ENCODE data around the gene ALDH1A3. TPM values are rescaled to one million over a fixed set of nuclear protein-coding genes. Genes with fewer than 3 reads are reported as not detected.

ALDH1A3 gene
- total and polyA plus RNA-seq, 4 donors = 2.5 to 21.6 (median 12.3) TPM

DNA sequence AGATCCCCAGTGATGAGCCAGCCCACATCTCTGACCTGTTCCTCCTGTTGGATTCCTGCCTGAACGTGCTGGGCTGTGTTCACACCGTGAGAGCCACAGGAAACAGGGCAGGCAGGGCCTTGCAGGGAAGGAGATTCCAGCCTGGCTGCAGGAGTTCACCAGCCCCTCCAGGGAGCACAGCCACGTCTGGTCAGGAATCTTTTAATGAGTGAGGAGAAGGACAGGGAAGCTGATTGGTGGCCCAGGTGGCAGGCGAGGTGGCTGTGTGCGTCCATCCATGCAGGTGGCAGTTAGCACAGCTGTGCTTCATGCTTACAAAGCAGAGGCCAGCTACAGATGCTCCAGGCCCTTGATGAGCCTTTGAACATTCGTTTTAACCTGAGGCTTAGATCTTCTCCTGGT is 50.0 kb downstream of the ALDH1A3 start:
- DNase-seq (ENCODE audit: low read depth in 4 of 6, low spot score in 6 of 6) = no peak
- H3K4me1 ChIP-seq (ENCODE audit: control insufficient read depth, insufficient read depth, low read length) = no peaks in the 10 kb centered on the region
- no peaks in the 10 kb centered on the region for H3K36me3 ChIP-seq (ENCODE audit: control insufficient read depth, insufficient read depth, low read length)
- WGBS (ENCODE audit: insufficient coverage) = 40% methylated on average over 6 of the region's 6 CpGs
- no peaks in the 10 kb centered on the region for H3K9me3 ChIP-seq (ENCODE audit: control insufficient read depth, insufficient read depth, low read length)
- peaks cover 2% of the 10 kb centered on the region for H3K27me3 ChIP-seq (ENCODE audit: control insufficient read depth, insufficient read depth, low read length)
- no peak overlapping the region for H3K4me3 ChIP-seq (ENCODE audit: low read depth, low read length)
- H3K27ac ChIP-seq (ENCODE audit: low read depth, low read length) = no peak overlapping the region

DNA sequence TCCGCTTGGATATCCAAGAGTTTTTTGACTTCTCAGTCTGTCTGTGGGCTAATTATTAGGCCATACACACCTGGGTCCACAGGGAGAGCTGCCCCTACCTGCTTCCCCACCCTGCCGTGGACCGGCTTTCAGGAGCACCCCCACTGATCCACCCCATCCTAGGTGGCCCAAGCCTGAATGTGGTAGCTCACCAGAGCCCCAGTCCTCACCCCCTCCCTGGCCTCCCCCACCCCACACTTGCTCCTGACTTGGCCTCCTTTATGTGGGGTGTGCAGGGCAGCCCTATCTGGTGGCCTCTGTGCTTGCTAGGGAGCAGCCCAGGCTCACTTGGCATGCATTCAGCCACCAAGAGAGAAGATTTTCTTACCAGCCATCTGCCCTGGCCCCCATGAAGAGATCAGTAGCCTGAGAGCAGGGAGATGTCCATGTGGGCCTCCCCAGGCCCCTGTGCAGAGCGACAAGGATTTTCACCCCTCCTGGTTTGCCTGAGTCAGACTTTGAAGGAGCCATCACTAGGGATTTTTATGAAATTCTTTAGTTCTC is 50.7 kb downstream of the ALDH1A3 start:
- H3K27me3 ChIP-seq (ENCODE audit: control insufficient read depth, insufficient read depth, low read length) = peaks cover 2% of the 10 kb centered on the region
- H3K9me3 ChIP-seq (ENCODE audit: control insufficient read depth, insufficient read depth, low read length) = no peaks in the 10 kb centered on the region
- H3K27ac ChIP-seq (ENCODE audit: low read depth, low read length) = no peak overlapping the region
- 92% methylated on average over 4 of the region's 4 CpGs for WGBS (ENCODE audit: insufficient coverage)
- no peak overlapping the region for H3K4me3 ChIP-seq (ENCODE audit: low read depth, low read length)
- no peak for DNase-seq (ENCODE audit: low read depth in 4 of 6, low spot score in 6 of 6)
- no peaks in the 10 kb centered on the region for H3K4me1 ChIP-seq (ENCODE audit: control insufficient read depth, insufficient read depth, low read length)
- no peaks in the 10 kb centered on the region for H3K36me3 ChIP-seq (ENCODE audit: control insufficient read depth, insufficient read depth, low read length)

DNA sequence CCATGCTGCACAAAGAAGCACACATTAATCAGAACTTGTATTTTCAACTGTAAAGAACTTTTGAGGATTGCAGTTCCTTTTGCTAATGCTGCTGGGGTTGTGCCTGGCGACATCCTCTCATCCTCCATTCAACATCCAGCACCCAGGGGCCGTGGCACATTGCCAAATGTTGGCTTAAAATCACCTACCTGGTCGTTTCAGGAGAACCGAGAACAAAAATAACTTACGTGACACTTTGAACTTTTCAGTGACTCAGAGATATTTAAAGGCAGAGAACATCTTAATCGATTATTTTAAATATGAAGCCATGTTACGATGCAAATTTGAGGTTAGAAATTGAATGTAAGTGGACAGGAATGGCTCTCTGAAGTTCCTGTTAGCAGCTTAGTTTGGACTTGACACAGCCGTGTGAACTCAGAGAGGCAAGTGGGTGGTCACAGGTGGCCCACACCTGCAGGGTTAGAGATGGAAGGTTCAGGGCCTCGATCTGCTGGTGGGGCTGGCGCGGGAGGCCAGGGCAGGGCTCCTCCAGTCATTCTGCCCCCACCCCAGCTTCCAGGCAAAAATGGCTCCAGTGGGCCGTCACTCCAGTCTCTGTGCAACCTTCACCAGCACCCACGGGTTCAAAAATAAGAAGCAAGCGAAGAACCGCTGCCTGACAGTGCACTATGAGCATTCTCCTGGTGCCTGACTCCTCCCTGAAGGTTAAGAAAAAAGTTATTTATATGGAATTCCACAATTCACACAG is 51.7 kb downstream of the ALDH1A3 start:
- no peaks in the 10 kb centered on the region for H3K4me1 ChIP-seq (ENCODE audit: control insufficient read depth, insufficient read depth, low read length)
- 84% methylated on average over 12 of the region's 15 CpGs for WGBS (ENCODE audit: insufficient coverage)
- H3K36me3 ChIP-seq (ENCODE audit: control insufficient read depth, insufficient read depth, low read length) = no peaks in the 10 kb centered on the region
- no peaks in the 10 kb centered on the region for H3K27me3 ChIP-seq (ENCODE audit: control insufficient read depth, insufficient read depth, low read length)
- no peak overlapping the region for H3K27ac ChIP-seq (ENCODE audit: low read depth, low read length)
- DNase-seq (ENCODE audit: low read depth in 4 of 6, low spot score in 6 of 6) = no peak
- no peaks in the 10 kb centered on the region for H3K9me3 ChIP-seq (ENCODE audit: control insufficient read depth, insufficient read depth, low read length)
- H3K4me3 ChIP-seq (ENCODE audit: low read depth, low read length) = no peak overlapping the region

DNA sequence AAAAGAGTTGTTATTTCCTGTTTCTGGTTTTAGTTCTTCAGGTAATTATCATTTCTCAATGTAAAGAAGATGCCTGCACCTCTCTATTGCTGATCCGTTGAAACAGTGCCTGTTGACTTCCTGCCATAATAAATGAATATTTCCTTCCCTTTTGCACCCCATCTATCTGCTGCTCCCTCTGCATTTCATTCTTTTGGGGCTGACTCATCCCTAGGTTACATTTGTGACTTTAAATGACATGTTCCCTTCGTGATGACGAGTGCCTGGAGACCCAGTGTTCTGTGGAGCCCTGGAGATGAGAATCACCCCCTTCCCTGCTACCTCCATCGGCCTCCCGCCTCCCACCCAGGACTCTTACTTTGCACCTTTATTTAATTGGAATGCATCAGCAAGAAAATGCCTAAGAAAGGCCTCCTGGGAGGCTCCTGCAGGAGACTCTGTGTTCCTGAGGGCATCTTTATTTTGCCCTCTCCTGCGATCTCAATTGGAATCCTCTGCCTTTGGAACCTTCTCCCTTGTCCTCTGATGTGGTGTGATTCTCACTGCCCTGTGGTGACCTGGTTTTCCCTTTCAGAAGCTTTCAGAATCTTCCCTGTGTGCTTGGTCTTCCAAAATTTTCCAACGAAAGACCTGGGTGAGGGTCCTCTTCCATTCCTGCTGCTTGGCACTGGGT is 53.2 kb downstream of the ALDH1A3 start:
- no peaks in the 10 kb centered on the region for H3K4me1 ChIP-seq (ENCODE audit: control insufficient read depth, insufficient read depth, low read length)
- WGBS (ENCODE audit: insufficient coverage) = 44% methylated on average over 4 of the region's 7 CpGs
- no peak for DNase-seq (ENCODE audit: low read depth in 4 of 6, low spot score in 6 of 6)
- H3K27me3 ChIP-seq (ENCODE audit: control insufficient read depth, insufficient read depth, low read length) = no peaks in the 10 kb centered on the region
- H3K27ac ChIP-seq (ENCODE audit: low read depth, low read length) = no peak overlapping the region
- H3K4me3 ChIP-seq (ENCODE audit: low read depth, low read length) = no peak overlapping the region
- H3K9me3 ChIP-seq (ENCODE audit: control insufficient read depth, insufficient read depth, low read length) = no peaks in the 10 kb centered on the region
- no peaks in the 10 kb centered on the region for H3K36me3 ChIP-seq (ENCODE audit: control insufficient read depth, insufficient read depth, low read length)

DNA sequence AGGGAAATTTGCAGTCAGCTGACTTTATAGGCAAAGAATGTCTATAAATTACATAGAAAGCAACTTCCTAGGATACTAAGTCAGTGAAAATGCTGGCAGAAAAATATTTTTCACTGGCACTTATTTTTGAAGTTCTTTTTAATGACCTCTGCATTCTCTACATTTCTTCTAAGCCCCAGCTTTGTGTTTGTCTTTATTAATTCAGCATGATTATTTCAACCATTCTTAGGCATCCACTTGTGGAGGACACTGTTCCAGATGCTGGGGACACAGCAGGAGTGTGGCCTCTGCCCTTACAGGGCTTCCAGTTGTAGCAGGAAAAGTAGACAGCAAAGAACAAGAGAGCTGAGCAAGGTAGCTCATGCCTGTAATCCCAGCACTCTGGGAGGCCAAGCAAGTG is 54.5 kb downstream of the ALDH1A3 start:
- no peaks in the 10 kb centered on the region for H3K9me3 ChIP-seq (ENCODE audit: control insufficient read depth, insufficient read depth, low read length)
- H3K36me3 ChIP-seq (ENCODE audit: control insufficient read depth, insufficient read depth, low read length) = no peaks in the 10 kb centered on the region
- DNase-seq (ENCODE audit: low read depth in 4 of 6, low spot score in 6 of 6) = no peak
- H3K4me1 ChIP-seq (ENCODE audit: control insufficient read depth, insufficient read depth, low read length) = no peaks in the 10 kb centered on the region
- no peaks in the 10 kb centered on the region for H3K27me3 ChIP-seq (ENCODE audit: control insufficient read depth, insufficient read depth, low read length)
- no peak overlapping the region for H3K27ac ChIP-seq (ENCODE audit: low read depth, low read length)
- H3K4me3 ChIP-seq (ENCODE audit: low read depth, low read length) = no peak overlapping the region

DNA sequence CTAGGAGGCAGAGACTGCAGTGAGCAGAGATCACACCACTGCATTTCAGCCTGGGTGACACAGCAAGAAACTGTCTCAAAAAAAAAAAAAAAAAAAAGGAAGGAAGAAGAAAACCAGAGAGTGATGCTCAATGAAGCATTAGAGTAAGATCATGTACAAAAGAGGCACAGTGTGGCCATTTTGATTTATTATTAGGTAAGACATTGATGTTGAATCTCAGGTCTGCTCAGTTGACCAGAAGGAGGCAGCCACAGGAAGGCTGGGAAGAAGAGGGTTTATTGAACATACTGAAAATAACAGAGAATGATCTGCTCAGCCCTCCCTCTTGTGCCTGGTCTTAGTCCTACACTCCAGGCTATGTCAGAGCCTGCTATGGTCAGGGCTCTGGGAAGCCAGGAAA is 55.1 kb downstream of the ALDH1A3 start:
- Histone ChIP-seq H3K9me3 (ENCODE audit: control insufficient read depth, insufficient read depth, low read length) (no peaks in the 10 kb centered on the region), H3K36me3 (ENCODE audit: control insufficient read depth, insufficient read depth, low read length) (no peaks in the 10 kb centered on the region), H3K27me3 (ENCODE audit: control insufficient read depth, insufficient read depth, low read length) (no peaks in the 10 kb centered on the region), H3K27ac (ENCODE audit: low read depth, low read length) (no peak overlapping the region), H3K4me3 (ENCODE audit: low read depth, low read length) (no peak overlapping the region), H3K4me1 (ENCODE audit: control insufficient read depth, insufficient read depth, low read length) (no peaks in the 10 kb centered on the region)
- DNase-seq (ENCODE audit: low read depth in 4 of 6, low spot score in 6 of 6) = no peak

DNA sequence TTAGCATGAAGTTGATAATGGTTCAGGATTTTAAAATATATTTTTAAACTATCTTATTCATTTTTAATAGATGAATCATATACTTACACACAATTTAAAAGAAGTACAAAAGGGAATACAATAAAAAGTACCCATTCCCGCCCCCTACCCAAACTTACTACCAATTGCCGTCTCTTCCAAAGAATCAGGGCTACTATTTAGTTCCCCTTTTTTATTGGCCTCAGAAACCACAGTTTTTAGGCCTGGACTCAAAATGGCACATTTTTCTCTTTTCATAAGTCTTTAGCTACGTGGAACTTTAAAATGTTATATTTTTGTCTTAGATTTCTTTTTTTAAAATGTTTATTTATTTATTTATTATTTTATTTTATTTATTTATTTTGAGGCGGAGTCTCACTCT is 57.5 kb downstream of the ALDH1A3 start:
- DNase-seq (ENCODE audit: low read depth in 4 of 6, low spot score in 6 of 6) = no peak
- Histone ChIP-seq H3K4me1 (ENCODE audit: control insufficient read depth, insufficient read depth, low read length) (no peaks in the 10 kb centered on the region), H3K27me3 (ENCODE audit: control insufficient read depth, insufficient read depth, low read length) (no peaks in the 10 kb centered on the region), H3K9me3 (ENCODE audit: control insufficient read depth, insufficient read depth, low read length) (no peaks in the 10 kb centered on the region), H3K27ac (ENCODE audit: low read depth, low read length) (no peak overlapping the region), H3K4me3 (ENCODE audit: low read depth, low read length) (no peak overlapping the region), H3K36me3 (ENCODE audit: control insufficient read depth, insufficient read depth, low read length) (no peaks in the 10 kb centered on the region)
- WGBS (ENCODE audit: insufficient coverage) = 80% methylated on average over 1 of the region's 4 CpGs

DNA sequence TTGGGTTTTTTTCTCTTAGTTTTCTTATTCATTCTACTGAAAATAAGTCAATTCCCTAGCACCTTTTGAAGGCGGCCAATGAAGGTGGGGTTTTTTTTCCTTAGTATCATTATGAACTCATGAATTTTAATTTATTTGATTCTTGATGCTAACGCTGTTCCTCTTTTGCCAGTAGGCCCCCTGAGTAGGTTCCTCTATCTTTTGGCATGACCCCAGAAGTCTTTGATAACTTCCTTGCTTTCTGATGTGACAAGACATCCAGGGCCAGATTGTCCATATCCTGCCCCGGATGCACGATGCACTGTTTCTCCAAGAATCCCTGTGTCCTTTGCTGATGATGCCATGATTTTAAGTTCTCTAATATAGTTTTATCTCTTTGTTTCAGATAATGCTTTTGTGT is 60.2 kb downstream of the ALDH1A3 start:
- no peaks in the 10 kb centered on the region for H3K4me1 ChIP-seq (ENCODE audit: control insufficient read depth, insufficient read depth, low read length)
- no peaks in the 10 kb centered on the region for H3K9me3 ChIP-seq (ENCODE audit: control insufficient read depth, insufficient read depth, low read length)
- no peaks in the 10 kb centered on the region for H3K27me3 ChIP-seq (ENCODE audit: control insufficient read depth, insufficient read depth, low read length)
- H3K4me3 ChIP-seq (ENCODE audit: low read depth, low read length) = no peak overlapping the region
- no peak for DNase-seq (ENCODE audit: low read depth in 4 of 6, low spot score in 6 of 6)
- no peak overlapping the region for H3K27ac ChIP-seq (ENCODE audit: low read depth, low read length)
- 100% methylated on average over 1 of the region's 4 CpGs for WGBS (ENCODE audit: insufficient coverage)
- no peaks in the 10 kb centered on the region for H3K36me3 ChIP-seq (ENCODE audit: control insufficient read depth, insufficient read depth, low read length)

DNA sequence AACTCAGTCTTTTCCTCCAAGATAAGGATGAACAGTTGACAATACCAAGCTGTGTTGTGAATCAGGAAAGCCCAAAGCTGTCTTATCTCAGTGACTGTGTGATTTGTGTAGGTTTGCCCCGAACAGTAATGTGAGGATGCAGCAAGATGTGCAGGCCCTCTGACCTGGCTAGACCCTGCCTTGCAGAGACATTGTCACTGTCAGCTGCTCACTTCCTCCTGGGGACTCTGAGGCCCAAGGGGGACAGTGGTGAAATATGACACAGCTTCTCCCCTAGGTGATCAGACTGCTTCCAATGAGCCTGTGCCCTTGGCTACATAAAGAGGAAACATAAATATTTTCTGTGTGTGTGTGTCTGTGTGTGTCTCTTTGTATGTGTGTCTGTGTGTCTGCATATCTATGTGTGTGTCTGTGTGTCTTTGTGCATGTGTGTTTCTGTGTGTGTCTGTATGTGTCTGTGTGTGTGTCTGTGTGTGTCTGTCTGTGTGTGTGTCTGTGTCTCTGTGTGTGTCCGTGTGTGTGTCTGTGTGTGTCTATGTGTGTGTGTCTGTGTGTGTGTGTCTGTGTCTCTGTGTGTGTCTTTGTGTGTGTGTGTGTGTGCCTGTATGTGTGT is 61.2 kb downstream of the ALDH1A3 start:
- H3K4me3 ChIP-seq (ENCODE audit: low read depth, low read length) = no peak overlapping the region
- no peaks in the 10 kb centered on the region for H3K36me3 ChIP-seq (ENCODE audit: control insufficient read depth, insufficient read depth, low read length)
- H3K4me1 ChIP-seq (ENCODE audit: control insufficient read depth, insufficient read depth, low read length) = no peaks in the 10 kb centered on the region
- no peaks in the 10 kb centered on the region for H3K27me3 ChIP-seq (ENCODE audit: control insufficient read depth, insufficient read depth, low read length)
- no peaks in the 10 kb centered on the region for H3K9me3 ChIP-seq (ENCODE audit: control insufficient read depth, insufficient read depth, low read length)
- no peak overlapping the region for H3K27ac ChIP-seq (ENCODE audit: low read depth, low read length)
- 78% methylated on average over 2 of the region's 2 CpGs for WGBS (ENCODE audit: insufficient coverage)
- no peak for DNase-seq (ENCODE audit: low read depth in 4 of 6, low spot score in 6 of 6)

DNA sequence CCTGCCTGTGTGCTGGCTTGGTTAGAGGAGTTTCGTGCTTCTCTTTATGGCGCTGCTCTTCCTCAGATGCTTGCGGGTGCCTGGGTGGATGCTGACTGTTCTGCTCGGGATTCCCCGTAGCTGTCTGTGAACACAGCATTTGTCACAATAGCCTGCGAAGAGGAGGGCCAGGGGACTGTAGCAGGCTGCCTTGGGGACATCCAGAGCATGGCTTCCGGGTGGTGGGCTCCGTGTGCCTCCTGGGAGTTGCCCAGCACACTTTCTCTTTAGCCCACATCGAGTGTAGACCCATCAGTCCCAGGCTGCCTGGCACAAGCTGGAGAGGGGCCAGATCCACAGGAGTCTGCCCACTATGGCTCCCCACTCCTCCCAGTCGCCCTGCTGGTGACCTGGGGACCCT is 61.9 kb downstream of the ALDH1A3 start:
- DNase-seq (ENCODE audit: low read depth in 4 of 6, low spot score in 6 of 6) = no peak
- whole genome bisulfite sequencing (ENCODE audit: insufficient coverage) = 65% methylated on average over 10 of the region's 10 CpGs
- H3K4me3 ChIP-seq (ENCODE audit: low read depth, low read length) = no peak overlapping the region
- H3K36me3 ChIP-seq (ENCODE audit: control insufficient read depth, insufficient read depth, low read length) = no peaks in the 10 kb centered on the region
- no peaks in the 10 kb centered on the region for H3K27me3 ChIP-seq (ENCODE audit: control insufficient read depth, insufficient read depth, low read length)
- H3K4me1 ChIP-seq (ENCODE audit: control insufficient read depth, insufficient read depth, low read length) = no peaks in the 10 kb centered on the region
- H3K27ac ChIP-seq (ENCODE audit: low read depth, low read length) = no peak overlapping the region
- H3K9me3 ChIP-seq (ENCODE audit: control insufficient read depth, insufficient read depth, low read length) = no peaks in the 10 kb centered on the region
